Measurements from ENCODE around the gene ATG2B.
"Not testable (repeated sequence)": the region's sequence is repeated elsewhere in the genome, so short reads cannot be mapped to it uniquely, and the experiment has no call there.

The ATG2B gene

DNA sequence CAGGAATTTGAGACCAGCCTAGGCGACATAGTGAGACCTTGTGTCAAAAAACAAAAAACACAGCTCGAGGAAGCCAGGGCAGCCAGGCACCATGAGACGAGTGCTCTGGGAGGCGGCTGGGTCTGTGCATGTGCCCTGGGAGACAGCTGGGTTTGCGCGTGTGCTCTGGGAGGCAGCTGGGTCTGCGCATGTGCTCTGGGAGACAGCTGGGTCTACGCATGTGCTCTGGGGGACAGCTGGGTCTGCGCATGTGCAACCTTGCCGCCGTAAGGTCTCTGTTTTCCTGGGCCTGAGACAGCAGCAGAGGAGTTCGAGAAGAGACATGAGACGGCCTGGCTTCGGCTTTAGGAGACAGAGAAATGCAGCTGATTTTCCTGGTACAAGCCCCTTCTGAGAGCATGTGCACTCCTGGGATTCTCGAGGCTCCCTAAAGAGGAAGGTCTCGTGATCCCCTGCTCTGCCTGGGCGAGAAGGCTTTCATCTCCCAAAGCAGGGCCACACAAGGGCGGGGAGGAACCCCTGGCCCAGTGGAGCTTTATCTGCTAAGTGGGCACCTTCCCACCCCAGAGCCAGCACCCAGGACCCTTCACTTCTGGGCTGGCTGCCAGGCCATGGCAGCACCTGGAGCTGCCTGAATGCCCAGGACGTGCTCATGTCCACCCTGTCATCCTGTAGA, 110.7 kb downstream of the ATG2B start:
- FAIRE-seq (no peak), DNase-seq (ENCODE audit: insufficient read length, low spot score) (no peak)
- no peak for TF ChIP-seq POU2F2 (IDR thresholded peaks at IDR 0.05; ENCODE audit: low read depth, low read length)
- no peak for TF ChIP-seq TAF1 (IDR thresholded peaks at IDR 0.05; ENCODE audit: low read depth, low read length)
- no peak for TF ChIP-seq PAX5 (IDR thresholded peaks at IDR 0.05; ENCODE audit: insufficient read depth, low read length, severe bottlenecking)
- TF ChIP-seq POLR2AphosphoS5 (IDR thresholded peaks at IDR 0.05; ENCODE audit: low read depth, low read length) = no peak
- no peak for TF ChIP-seq SPI1 (IDR thresholded peaks at IDR 0.05; ENCODE audit: low read depth, low read length)
- TF ChIP-seq POLR2A (IDR thresholded peaks at IDR 0.05; ENCODE audit: low read depth, low read length) = no peak

GRCh38 chr14:96251656-96252155, 111.4 kb downstream of the ATG2B start:
- TF ChIP-seq POU2F2 (IDR thresholded peaks at IDR 0.05; ENCODE audit: low read depth, low read length) (no peak), SPI1 (IDR thresholded peaks at IDR 0.05; ENCODE audit: low read depth, low read length) (no peak), TAF1 (IDR thresholded peaks at IDR 0.05; ENCODE audit: low read depth, low read length) (no peak), POLR2AphosphoS5 (IDR thresholded peaks at IDR 0.05; ENCODE audit: low read depth, low read length) (no peak), POLR2A (IDR thresholded peaks at IDR 0.05; ENCODE audit: low read depth, low read length) (no peak), PAX5 (IDR thresholded peaks at IDR 0.05; ENCODE audit: insufficient read depth, low read length, severe bottlenecking) (no peak)
- no peak for FAIRE-seq
- DNase-seq (ENCODE audit: insufficient read length, low spot score) = no peak

DNA sequence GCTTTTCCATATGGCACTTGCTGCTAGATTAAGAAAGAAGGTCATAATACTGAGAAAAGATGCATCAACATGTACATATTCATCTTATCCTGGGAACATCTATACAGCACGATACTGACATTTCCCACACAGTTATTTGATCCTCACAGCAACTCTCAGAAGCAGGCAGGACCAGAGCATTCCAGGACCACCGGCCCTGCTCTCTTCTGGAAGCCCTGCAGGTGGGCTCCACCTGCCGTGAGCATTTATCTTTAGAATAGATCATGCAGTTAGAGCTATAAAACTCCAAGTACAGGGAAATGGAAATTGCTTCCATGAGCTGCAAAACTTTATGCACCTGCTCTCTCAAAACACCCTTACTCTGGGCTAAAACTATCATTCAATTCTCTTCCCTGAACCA, 112.7 kb downstream of the ATG2B start:
- TF ChIP-seq POLR2A (IDR thresholded peaks at IDR 0.05; ENCODE audit: low read depth, low read length) (no peak), SPI1 (IDR thresholded peaks at IDR 0.05; ENCODE audit: low read depth, low read length) (no peak), POU2F2 (IDR thresholded peaks at IDR 0.05; ENCODE audit: low read depth, low read length) (no peak), TAF1 (IDR thresholded peaks at IDR 0.05; ENCODE audit: low read depth, low read length) (no peak), PAX5 (IDR thresholded peaks at IDR 0.05; ENCODE audit: insufficient read depth, low read length, severe bottlenecking) (no peak), POLR2AphosphoS5 (IDR thresholded peaks at IDR 0.05; ENCODE audit: low read depth, low read length) (no peak)
- DNase-seq (ENCODE audit: insufficient read length, low spot score) (no peak), FAIRE-seq (no peak)

DNA sequence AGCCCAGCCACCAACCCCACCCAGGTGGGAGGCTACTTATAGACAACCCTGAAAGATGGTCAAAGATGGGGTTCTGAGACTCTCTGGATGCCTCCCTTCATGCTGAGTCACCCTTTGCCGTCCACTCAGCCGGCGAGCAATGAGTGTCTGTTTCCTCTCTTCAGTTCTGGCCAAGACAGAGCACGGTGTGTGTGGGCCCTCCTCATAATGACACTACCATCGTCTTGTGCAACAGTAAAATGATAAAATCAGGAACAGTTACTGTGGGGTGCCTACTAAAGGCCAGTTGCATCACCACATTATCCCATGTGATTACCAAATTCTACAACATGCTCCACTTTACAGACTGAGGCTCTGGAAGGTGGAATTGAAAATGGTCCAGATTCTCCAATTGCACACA, 114.1 kb downstream of the ATG2B start:
- no peak for DNase-seq (ENCODE audit: insufficient read length, low spot score)
- no peak for FAIRE-seq
- TF ChIP-seq TAF1 (IDR thresholded peaks at IDR 0.05; ENCODE audit: low read depth, low read length) (no peak), POLR2AphosphoS5 (IDR thresholded peaks at IDR 0.05; ENCODE audit: low read depth, low read length) (no peak), SPI1 (IDR thresholded peaks at IDR 0.05; ENCODE audit: low read depth, low read length) (no peak), PAX5 (IDR thresholded peaks at IDR 0.05; ENCODE audit: insufficient read depth, low read length, severe bottlenecking) (no peak), POU2F2 (IDR thresholded peaks at IDR 0.05; ENCODE audit: low read depth, low read length) (no peak), POLR2A (IDR thresholded peaks at IDR 0.05; ENCODE audit: low read depth, low read length) (no peak)

- DNase-seq (ENCODE audit: insufficient read length, low spot score) (no peak), FAIRE-seq (no peak)
- TF ChIP-seq POLR2AphosphoS5 (IDR thresholded peaks at IDR 0.05; ENCODE audit: low read depth, low read length) (no peak), POU2F2 (IDR thresholded peaks at IDR 0.05; ENCODE audit: low read depth, low read length) (no peak), POLR2A (IDR thresholded peaks at IDR 0.05; ENCODE audit: low read depth, low read length) (no peak), TAF1 (IDR thresholded peaks at IDR 0.05; ENCODE audit: low read depth, low read length) (no peak), SPI1 (IDR thresholded peaks at IDR 0.05; ENCODE audit: low read depth, low read length) (no peak), PAX5 (IDR thresholded peaks at IDR 0.05; ENCODE audit: insufficient read depth, low read length, severe bottlenecking) (no peak)
These were observed 116.1 kb downstream of the ATG2B start for GRCh38 chr14:96247031-96247430.

DNA sequence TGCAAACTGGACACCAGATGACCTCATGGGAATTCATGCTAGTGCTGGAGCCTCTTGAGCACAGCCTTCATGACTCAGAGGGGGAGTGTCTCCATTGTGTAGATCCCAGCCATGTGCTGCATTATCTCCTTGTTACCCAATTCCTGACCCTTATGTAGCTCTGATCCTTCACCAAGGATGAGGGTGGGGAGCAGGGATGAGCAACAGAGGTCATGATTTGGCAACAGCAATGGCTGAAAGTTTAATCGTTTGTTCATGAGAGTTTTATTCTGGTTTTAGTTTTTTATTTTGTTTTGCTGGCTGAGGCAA, 116.6 kb downstream of the ATG2B start:
- FAIRE-seq = no peak
- no peak for DNase-seq (ENCODE audit: insufficient read length, low spot score)
- TF ChIP-seq TAF1 (IDR thresholded peaks at IDR 0.05; ENCODE audit: low read depth, low read length) (no peak), POLR2A (IDR thresholded peaks at IDR 0.05; ENCODE audit: low read depth, low read length) (no peak), PAX5 (IDR thresholded peaks at IDR 0.05; ENCODE audit: insufficient read depth, low read length, severe bottlenecking) (no peak), POLR2AphosphoS5 (IDR thresholded peaks at IDR 0.05; ENCODE audit: low read depth, low read length) (no peak), SPI1 (IDR thresholded peaks at IDR 0.05; ENCODE audit: low read depth, low read length) (no peak), POU2F2 (IDR thresholded peaks at IDR 0.05; ENCODE audit: low read depth, low read length) (no peak)

DNA sequence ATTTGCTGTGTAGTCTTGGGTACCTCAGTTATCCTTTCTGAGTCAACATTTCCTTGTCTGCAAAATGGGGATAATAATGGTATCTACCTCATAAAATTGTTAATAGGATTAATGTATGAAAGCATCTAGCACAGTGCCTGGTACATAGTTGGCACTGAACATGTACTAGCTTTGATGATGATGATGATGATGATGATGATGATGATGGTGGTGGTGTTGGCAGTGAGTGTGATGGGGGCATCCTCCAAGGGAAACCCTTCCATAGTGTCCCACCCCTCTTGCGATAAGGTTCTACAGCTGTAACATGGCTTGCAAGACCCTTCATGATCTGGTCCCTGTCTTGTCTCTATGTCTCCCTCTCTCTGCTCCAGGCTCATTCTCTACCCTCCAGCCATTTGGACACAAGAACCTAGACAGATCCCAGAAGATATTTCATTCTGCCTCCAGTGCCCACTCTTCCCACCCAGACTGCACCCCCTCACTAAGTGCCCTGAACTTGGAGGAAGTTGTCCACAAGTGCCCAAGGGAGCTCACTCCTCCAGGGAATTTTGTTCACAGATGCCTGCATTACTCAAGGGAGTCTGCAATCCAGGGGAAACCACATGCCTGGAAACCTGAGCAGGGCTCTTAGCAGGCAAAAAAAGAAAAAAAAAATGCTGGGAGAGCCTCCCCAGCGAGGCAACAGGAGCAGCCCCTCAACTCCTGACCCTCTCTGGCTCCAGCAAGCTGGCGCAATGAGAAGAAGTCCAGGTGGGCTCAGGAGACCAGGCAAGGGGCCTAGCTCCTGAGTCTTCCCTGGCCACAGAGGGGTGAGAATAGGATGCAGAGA, 117.2 kb downstream of the ATG2B start:
- FAIRE-seq (no peak), DNase-seq (ENCODE audit: insufficient read length, low spot score) (no peak)
- TF ChIP-seq POU2F2 (IDR thresholded peaks at IDR 0.05; ENCODE audit: low read depth, low read length) = no peak
- no peak for TF ChIP-seq POLR2AphosphoS5 (IDR thresholded peaks at IDR 0.05; ENCODE audit: low read depth, low read length)
- no peak for TF ChIP-seq SPI1 (IDR thresholded peaks at IDR 0.05; ENCODE audit: low read depth, low read length)
- no peak for TF ChIP-seq TAF1 (IDR thresholded peaks at IDR 0.05; ENCODE audit: low read depth, low read length)
- no peak for TF ChIP-seq POLR2A (IDR thresholded peaks at IDR 0.05; ENCODE audit: low read depth, low read length)
- TF ChIP-seq PAX5 (IDR thresholded peaks at IDR 0.05; ENCODE audit: insufficient read depth, low read length, severe bottlenecking) = no peak

- not testable (repeated sequence) for FAIRE-seq; DNase-seq (ENCODE audit: insufficient read length, low spot score)
These were observed 118.1 kb downstream of the ATG2B start for GRCh38 chr14:96245074-96245473.

DNA sequence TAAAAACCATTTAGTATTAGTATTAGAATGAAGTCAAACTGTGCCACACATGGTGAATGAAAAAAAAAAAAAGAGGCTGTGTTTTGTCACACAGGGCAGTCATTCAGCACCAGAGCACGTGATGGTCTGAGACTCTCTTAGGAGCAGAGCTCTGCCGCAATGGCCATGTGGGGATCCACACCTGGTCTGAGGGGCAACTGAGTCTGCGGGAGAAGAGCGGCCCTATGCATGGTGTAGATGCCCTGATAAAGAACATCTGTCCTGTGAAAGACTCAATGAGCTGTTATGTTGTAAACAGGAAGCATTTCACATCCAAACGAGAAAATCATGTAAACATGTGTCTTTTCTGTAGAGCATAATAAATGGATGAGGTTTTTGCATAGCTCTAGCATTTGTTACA, 119.4 kb downstream of the ATG2B start:
- TF ChIP-seq TAF1 (IDR thresholded peaks at IDR 0.05; ENCODE audit: low read depth, low read length) (no peak), SPI1 (IDR thresholded peaks at IDR 0.05; ENCODE audit: low read depth, low read length) (no peak), POLR2AphosphoS5 (IDR thresholded peaks at IDR 0.05; ENCODE audit: low read depth, low read length) (no peak), PAX5 (IDR thresholded peaks at IDR 0.05; ENCODE audit: insufficient read depth, low read length, severe bottlenecking) (no peak)
- DNase-seq (ENCODE audit: insufficient read length, low spot score) = no peak
- no peak for FAIRE-seq

Data from GM12891 (cell line).